ENCODE data around the gene TBCB.

DNA sequence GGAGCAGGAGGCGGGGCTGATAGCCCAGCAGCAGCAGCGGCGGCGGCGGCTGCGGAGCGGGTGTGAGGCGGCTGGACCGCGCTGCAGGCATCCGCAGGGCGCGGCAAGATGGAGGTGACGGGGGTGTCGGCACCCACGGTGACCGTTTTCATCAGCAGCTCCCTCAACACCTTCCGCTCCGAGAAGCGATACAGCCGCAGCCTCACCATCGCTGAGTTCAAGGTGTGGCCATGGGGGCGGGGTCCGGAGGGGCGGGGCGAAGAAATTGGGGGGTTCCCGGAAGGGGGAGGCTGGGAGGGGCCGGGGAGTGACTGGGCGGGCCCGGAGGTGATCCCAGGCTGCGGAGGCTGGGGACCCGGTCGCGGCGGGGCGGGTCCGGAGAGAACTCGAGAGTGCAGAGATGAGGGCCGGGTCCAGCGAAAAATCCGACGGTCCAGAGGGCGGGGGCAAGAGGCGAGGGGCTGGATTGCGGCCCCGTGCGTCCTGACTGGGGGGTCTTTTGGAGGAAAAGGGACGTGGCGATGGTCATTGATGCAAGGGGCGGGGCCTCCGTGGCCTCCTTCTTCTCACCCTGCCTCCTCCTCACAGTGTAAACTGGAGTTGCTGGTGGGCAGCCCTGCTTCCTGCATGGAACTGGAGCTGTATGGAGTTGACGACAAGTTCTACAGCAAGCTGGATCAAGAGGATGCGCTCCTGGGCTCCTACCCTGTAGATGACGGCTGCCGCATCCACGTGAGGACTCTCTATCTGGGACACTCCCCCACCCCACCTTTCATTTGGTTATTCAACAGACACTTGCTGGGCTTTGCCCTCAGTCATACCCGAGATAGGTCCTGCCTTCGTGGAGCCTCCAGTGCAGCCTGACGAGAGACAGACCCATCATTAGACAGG, at the start of gene TBCB:
- TF ChIP-seq, protein P1, sequence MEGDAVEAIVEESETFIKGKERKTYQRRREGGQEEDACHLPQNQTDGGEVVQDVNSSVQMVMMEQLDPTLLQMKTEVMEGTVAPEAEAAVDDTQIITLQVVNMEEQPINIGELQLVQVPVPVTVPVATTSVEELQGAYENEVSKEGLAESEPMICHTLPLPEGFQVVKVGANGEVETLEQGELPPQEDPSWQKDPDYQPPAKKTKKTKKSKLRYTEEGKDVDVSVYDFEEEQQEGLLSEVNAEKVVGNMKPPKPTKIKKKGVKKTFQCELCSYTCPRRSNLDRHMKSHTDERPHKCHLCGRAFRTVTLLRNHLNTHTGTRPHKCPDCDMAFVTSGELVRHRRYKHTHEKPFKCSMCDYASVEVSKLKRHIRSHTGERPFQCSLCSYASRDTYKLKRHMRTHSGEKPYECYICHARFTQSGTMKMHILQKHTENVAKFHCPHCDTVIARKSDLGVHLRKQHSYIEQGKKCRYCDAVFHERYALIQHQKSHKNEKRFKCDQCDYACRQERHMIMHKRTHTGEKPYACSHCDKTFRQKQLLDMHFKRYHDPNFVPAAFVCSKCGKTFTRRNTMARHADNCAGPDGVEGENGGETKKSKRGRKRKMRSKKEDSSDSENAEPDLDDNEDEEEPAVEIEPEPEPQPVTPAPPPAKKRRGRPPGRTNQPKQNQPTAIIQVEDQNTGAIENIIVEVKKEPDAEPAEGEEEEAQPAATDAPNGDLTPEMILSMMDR (IDR thresholded peaks at IDR 0.05) = no peak
- TF ChIP-seq RXRA (IDR thresholded peaks at IDR 0.05; ENCODE audit: borderline replicate concordance, low read depth) (no peak), SMC3 (IDR thresholded peaks at IDR 0.05; ENCODE audit: low read depth, low read length) (no peak), MXI1 (IDR thresholded peaks at IDR 0.05; ENCODE audit: low read depth, low read length) (0 out of 2 replicates have a peak, but pooled peaks have one; percentile 16), EP300 (IDR thresholded peaks at IDR 0.05; ENCODE audit: borderline replicate concordance in 1 of 2, low read depth in 1 of 2, low read length in 1 of 2) (peak in 1 of 2 experiments; percentile 7; a peak in 1 of 4 replicates), POLR2AphosphoS5 (IDR thresholded peaks at IDR 0.05; ENCODE audit: low read depth, low read length) (peak; percentile 46; the same call in 1 of the 2 replicates), NRF1 (IDR thresholded peaks at IDR 0.05; ENCODE audit: low read depth, low read length) (no peak), ELF1 (IDR thresholded peaks at IDR 0.05) (no peak; the same call in 1 of the 2 replicates), CHD2 (IDR thresholded peaks at IDR 0.05; ENCODE audit: low read length, partially characterized antibody) (no peak), SIN3A (IDR thresholded peaks at IDR 0.05; ENCODE audit: borderline replicate concordance, low read depth, low read length) (peak; percentile 33; the same call in 1 of the 2 replicates)
- TF ChIP-seq, protein P2, sequence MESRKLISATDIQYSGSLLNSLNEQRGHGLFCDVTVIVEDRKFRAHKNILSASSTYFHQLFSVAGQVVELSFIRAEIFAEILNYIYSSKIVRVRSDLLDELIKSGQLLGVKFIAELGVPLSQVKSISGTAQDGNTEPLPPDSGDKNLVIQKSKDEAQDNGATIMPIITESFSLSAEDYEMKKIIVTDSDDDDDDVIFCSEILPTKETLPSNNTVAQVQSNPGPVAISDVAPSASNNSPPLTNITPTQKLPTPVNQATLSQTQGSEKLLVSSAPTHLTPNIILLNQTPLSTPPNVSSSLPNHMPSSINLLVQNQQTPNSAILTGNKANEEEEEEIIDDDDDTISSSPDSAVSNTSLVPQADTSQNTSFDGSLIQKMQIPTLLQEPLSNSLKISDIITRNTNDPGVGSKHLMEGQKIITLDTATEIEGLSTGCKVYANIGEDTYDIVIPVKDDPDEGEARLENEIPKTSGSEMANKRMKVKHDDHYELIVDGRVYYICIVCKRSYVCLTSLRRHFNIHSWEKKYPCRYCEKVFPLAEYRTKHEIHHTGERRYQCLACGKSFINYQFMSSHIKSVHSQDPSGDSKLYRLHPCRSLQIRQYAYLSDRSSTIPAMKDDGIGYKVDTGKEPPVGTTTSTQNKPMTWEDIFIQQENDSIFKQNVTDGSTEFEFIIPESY (IDR thresholded peaks at IDR 0.05; ENCODE audit: borderline replicate concordance, low read depth) = no peak
